ENCODE measurements around the gene DRAM1. TPM values are rescaled to one million over a fixed set of nuclear protein-coding genes. Genes with fewer than 3 reads are reported as not detected.

Gene DRAM1
- total and polyA plus RNA-seq, 9 of the 15 experiments (the other 6 are each of a cell fraction or from before 2014, with no cell fraction given): 1.4 to 4.3 (median 2.7) TPM

DNA sequence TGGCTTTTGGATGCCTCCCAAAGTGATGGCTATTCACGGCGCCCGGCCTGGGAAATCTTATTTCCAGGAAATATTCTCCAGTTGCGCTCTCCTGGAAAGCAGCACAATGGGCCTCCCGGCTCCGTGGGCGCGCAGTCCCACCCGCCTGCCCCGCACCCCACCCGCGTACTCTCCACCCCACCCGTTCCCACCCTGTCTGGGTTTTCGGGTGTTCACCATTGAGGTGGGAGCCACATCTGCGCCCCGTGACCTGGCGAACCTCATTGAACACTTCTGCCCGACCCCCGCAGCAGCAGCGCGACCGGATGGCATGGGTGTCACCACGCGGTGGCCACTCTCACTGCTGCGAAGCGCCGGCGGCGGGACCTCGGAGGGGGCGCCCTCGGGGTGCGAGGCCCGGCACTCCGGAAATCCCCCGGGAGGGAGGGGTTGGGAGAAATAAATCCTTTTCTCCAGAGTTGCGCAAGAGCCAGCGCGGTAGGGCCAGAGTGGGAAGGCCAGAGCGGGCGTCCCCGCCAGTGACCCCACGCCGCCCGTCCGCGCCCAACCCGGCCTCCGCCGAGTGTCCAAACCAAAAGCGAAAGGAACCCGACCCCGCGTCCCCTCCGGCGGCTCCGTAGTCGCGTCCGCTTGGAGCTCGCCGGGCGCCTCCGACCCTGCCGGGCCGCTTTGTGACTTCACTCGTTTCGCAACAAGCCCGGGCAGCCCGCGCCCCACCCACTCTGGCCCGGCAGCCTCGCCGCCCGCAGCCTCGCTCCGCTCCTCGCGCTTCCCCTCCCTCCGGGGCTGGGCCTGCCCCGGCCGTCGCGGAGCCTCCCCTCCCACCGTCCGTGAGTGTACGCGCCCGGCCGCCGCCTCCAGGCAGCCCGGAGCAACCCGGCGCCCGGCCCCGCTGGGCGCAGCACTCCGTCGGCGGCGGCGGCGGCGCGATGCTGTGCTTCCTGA lies at the start of gene DRAM1 (continued):
- no peak for TF ChIP-seq ZBTB8A (IDR thresholded peaks at IDR 0.05; ENCODE audit: partially characterized antibody)
- 0 out of 4 replicates have a peak, but pooled peaks of 1 of the 2 experiments have one; percentile 22 for TF ChIP-seq SRF (CRISPR knock-in tag; IDR thresholded peaks at IDR 0.05)
- no peak for TF ChIP-seq THRAP3 (IDR thresholded peaks at IDR 0.05; ENCODE audit: borderline replicate concordance)
- 0 out of 2 replicates have a peak, but pooled peaks have one; percentile 16 for TF ChIP-seq TARDBP (IDR thresholded peaks at IDR 0.05)
- no peak for TF ChIP-seq ZNF232 (CRISPR knock-in tag; IDR thresholded peaks at IDR 0.05)
- TF ChIP-seq RFX7 (CRISPR knock-in tag; IDR thresholded peaks at IDR 0.05): no peak
- TF ChIP-seq ZNF324 (CRISPR knock-in tag; IDR thresholded peaks at IDR 0.05): no peak
- TF ChIP-seq TEAD1 (CRISPR knock-in tag; IDR thresholded peaks at IDR 0.05): peak in 1 of 2 experiments; percentile 34; a peak in 1 of 4 replicates
- TF ChIP-seq, protein P1, sequence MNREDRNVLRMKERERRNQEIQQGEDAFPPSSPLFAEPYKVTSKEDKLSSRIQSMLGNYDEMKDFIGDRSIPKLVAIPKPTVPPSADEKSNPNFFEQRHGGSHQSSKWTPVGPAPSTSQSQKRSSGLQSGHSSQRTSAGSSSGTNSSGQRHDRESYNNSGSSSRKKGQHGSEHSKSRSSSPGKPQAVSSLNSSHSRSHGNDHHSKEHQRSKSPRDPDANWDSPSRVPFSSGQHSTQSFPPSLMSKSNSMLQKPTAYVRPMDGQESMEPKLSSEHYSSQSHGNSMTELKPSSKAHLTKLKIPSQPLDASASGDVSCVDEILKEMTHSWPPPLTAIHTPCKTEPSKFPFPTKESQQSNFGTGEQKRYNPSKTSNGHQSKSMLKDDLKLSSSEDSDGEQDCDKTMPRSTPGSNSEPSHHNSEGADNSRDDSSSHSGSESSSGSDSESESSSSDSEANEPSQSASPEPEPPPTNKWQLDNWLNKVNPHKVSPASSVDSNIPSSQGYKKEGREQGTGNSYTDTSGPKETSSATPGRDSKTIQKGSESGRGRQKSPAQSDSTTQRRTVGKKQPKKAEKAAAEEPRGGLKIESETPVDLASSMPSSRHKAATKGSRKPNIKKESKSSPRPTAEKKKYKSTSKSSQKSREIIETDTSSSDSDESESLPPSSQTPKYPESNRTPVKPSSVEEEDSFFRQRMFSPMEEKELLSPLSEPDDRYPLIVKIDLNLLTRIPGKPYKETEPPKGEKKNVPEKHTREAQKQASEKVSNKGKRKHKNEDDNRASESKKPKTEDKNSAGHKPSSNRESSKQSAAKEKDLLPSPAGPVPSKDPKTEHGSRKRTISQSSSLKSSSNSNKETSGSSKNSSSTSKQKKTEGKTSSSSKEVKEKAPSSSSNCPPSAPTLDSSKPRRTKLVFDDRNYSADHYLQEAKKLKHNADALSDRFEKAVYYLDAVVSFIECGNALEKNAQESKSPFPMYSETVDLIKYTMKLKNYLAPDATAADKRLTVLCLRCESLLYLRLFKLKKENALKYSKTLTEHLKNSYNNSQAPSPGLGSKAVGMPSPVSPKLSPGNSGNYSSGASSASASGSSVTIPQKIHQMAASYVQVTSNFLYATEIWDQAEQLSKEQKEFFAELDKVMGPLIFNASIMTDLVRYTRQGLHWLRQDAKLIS (CRISPR knock-in tag; IDR thresholded peaks at IDR 0.05): 0 out of 2 replicates have a peak, but pooled peaks have one; percentile 47
- TF ChIP-seq ZBTB1 (CRISPR knock-in tag; IDR thresholded peaks at IDR 0.05; ENCODE audit: borderline replicate concordance, low read depth): no peak
- TF ChIP-seq ZNF263 (CRISPR knock-in tag; IDR thresholded peaks at IDR 0.05; ENCODE audit: borderline replicate concordance): no peak
- peak; percentile 82 for TF ChIP-seq ZNF175 (CRISPR knock-in tag; IDR thresholded peaks at IDR 0.05; ENCODE audit: low read depth)
- no peak for TF ChIP-seq PCBP2 (IDR thresholded peaks at IDR 0.05; ENCODE audit: low read depth, low read length, poor library complexity, severe bottlenecking)
- no peak for TF ChIP-seq ZC3H11A (IDR thresholded peaks at IDR 0.05; ENCODE audit: low read depth, low read length)
- no peak for TF ChIP-seq ZNF512 (tag; IDR thresholded peaks at IDR 0.05)

Data from K562 (cell line).